RWPE2 (cell line): ENCODE data around the gene MEIS1.

Experiments
- ATAC-seq: fragments of 200-7000 bp; cut with Tn5 transposase; 3 replicates; pipeline ENCODE4 v1.9.1; 2021; ENCODE audit warnings: low read depth
- DNase-seq: peaks from one replicate; pipeline ENCODE4 v3.0.0-alpha.2; 2020; ENCODE audit warnings: low spot score
- H3K27ac ChIP-seq: fragments of 450-650 bp; 2 replicates; pipeline ENCODE4 v1.5.1; 2017; ENCODE audit warnings: mild to moderate bottlenecking; ENCODE audit not compliant: poor library complexity, severe bottlenecking
- H3K27me3 ChIP-seq: fragments of 250-450 bp; sonication (Bioruptor Pico); 2 replicates; pipeline ENCODE4 v1.5.1; 2021; ENCODE audit warnings: mild to moderate bottlenecking, moderate library complexity; ENCODE audit not compliant: insufficient read depth, poor library complexity, severe bottlenecking
- H3K36me3 ChIP-seq: fragments of 250-450 bp; sonication (Bioruptor Pico); 2 replicates; pipeline ENCODE4 v1.5.1; 2020; ENCODE audit warnings: low read depth, mild to moderate bottlenecking, moderate library complexity
- H3K4me1 ChIP-seq: fragments of 250-450 bp; sonication (Bioruptor Pico); 2 replicates; pipeline ENCODE4 v1.5.1; 2021; ENCODE audit warnings: mild to moderate bottlenecking, moderate library complexity; ENCODE audit not compliant: insufficient read depth, poor library complexity, severe bottlenecking
- H3K4me3 ChIP-seq: fragments of 250-450 bp; sonication (Bioruptor Pico); 2 replicates; pipeline ENCODE4 v1.5.1; 2021; ENCODE audit warnings: mild to moderate bottlenecking, moderate library complexity; ENCODE audit not compliant: severe bottlenecking
- H3K9me3 ChIP-seq: fragments of 250-450 bp; sonication (Bioruptor Pico); 2 replicates; pipeline ENCODE4 v1.5.1; 2021; ENCODE audit warnings: mild to moderate bottlenecking, moderate library complexity; ENCODE audit not compliant: severe bottlenecking
- TF ChIP-seq, protein P1 (sequence below): fragments of 450-650 bp; IDR thresholded peaks from one replicate; pipeline ENCODE4 v1.5.1; 2017; ENCODE audit warnings: mild to moderate bottlenecking, moderate library complexity; ENCODE audit not compliant: poor library complexity, severe bottlenecking

MEIS1 gene

DNA sequence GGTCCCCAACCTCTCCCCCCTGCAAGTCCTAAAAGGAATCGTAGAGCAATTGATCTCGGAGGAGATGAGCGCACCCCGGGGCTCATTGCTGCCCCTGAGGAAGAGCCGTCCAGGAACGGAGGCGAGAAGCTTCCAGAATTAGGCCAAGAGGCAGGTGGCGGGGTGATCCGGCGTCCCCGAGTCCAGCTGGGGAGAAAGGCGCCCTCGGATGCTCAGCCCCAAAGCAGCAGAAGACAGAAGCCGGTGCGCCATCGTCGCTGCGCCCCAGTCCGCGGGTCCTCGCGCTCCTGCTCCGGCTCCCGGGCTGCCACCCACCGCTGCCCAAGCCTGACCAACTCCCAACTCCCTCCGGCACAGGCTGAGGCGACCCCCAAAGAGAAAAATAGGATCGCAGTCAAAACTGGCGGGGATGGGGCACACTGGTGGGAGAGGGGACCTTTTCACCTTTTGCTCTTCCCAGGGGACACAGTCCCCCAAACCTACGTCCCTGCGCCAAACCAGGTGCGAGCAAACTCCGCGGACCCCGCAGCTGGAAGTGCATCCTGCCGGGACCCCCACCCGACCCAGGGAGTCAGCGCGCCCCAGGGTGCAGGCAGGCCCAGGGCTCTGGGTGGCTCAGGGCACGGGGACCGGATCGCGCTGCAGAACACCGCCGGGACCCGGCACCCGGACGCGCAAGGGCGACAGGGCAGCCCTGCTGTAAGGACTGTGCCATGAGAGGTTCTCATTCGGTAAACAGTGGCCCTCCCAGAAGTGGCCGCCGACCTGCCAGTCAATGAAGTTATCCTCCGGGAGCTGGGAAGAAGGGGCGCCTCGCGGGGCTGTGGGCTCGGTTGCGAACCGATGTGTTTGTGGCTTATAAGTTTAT lies 8.4 kb upstream of the MEIS1 start:
- no peaks in the 10 kb centered on the region for H3K36me3 ChIP-seq
- peaks cover 7% of the 10 kb centered on the region for H3K4me1 ChIP-seq
- H3K27ac ChIP-seq: no peak overlapping the region
- H3K4me3 ChIP-seq: peak overlapping the region; percentile 30
- ATAC-seq (no peak), DNase-seq (no peak)
- H3K27me3 ChIP-seq: peaks cover 3% of the 10 kb centered on the region
- TF ChIP-seq, protein P1, sequence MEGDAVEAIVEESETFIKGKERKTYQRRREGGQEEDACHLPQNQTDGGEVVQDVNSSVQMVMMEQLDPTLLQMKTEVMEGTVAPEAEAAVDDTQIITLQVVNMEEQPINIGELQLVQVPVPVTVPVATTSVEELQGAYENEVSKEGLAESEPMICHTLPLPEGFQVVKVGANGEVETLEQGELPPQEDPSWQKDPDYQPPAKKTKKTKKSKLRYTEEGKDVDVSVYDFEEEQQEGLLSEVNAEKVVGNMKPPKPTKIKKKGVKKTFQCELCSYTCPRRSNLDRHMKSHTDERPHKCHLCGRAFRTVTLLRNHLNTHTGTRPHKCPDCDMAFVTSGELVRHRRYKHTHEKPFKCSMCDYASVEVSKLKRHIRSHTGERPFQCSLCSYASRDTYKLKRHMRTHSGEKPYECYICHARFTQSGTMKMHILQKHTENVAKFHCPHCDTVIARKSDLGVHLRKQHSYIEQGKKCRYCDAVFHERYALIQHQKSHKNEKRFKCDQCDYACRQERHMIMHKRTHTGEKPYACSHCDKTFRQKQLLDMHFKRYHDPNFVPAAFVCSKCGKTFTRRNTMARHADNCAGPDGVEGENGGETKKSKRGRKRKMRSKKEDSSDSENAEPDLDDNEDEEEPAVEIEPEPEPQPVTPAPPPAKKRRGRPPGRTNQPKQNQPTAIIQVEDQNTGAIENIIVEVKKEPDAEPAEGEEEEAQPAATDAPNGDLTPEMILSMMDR: no peak
- H3K9me3 ChIP-seq: no peaks in the 10 kb centered on the region

DNA sequence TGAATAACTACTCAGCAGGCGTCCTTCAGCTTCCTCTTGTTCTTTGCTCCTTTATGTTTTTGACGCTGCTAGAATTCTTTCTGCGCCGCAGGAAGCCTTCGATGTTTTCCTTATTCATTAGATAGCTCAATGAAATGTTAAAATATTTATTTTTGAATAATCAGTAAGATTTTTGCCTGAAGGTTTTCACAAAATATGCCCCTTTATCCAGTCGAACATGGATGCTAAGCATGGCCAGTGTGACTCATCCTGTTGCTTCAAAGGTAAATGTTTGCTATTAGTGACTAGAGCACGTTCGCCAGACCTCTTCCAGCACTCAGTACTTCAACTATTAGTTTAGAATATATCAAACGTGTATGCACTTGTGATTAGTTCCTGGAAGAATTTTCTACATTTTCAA lies 7.6 kb upstream of the MEIS1 start:
- ATAC-seq (peak; percentile 78), DNase-seq (no peak)
- H3K4me3 ChIP-seq: no peak overlapping the region
- peaks cover 7% of the 10 kb centered on the region for H3K4me1 ChIP-seq
- H3K27ac ChIP-seq: no peak overlapping the region
- TF ChIP-seq, protein P1: no peak
- peaks cover 3% of the 10 kb centered on the region for H3K27me3 ChIP-seq
- H3K9me3 ChIP-seq: no peaks in the 10 kb centered on the region
- no peaks in the 10 kb centered on the region for H3K36me3 ChIP-seq

DNA sequence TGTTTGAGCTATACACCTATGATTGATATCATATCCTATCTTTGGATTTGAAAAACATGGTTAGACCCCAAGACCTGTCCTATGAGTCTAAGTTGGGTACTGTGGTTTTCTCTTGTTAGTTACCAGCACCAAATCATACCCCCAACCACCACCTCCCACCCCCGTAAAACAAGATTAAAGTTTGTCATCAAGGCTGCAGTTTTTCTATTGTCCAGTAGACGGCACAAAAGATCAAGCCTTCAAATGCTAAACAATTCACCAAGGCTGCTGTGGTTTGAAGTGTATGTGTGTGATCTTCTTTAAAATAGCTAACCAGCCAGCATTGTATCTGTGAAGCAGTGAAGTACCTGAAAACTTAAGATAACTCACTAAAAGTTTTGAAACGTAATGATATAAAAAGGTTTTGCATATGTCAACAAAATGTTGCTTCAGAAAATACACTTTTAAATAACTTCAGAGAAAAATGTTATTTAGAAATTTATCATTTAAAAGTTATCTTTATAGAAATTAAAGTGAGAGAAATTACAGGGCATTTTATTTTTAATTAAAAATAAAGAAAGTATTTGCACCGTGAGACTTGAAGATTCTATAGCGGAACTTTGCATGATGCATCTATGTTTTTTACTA lies 5.8 kb upstream of the MEIS1 start:
- TF ChIP-seq, protein P1: peak; percentile 96
- Histone ChIP-seq H3K27ac (no peak overlapping the region), H3K27me3 (peaks cover 3% of the 10 kb centered on the region), H3K4me1 (peaks cover 7% of the 10 kb centered on the region), H3K4me3 (no peak overlapping the region), H3K36me3 (no peaks in the 10 kb centered on the region), H3K9me3 (no peaks in the 10 kb centered on the region)
- DNase-seq (no peak), ATAC-seq (no peak)

DNA sequence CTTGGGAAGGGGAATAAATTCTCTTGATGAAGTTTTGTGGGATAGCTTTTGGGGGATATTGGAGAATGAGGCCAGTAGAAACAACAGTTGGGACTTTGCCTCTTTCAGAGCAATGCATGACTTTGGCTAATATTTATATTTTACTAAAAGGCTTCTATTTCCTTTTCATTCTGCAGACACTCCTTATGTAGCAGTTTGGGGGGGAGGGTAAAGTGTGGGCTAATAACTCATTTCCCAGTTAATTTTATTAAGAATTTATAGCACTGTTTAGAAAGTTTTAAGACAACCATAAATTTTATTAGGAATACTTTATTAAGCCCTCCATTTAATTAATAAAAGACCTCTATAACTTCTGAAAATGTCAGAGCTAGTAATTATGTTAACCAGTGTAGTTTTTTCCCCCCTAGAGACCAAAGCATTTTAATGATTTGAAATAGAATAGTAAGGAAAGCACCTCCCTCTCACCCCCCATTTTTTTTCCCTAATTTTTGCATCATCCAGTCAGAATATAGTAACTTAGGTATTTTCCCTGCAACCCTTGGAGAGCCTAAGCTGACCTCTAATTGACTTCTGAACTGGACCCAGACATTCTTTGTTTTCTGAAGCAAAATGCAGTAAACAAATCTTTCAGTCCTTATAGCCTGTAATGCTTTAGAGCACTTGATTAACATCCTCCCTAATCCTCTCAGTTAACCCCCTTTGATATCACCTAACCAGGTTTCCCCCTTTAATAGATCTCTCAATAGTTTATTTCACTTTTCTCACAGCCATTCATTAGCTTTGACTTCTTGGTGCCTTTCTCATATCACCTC lies 5.0 kb upstream of the MEIS1 start:
- peaks cover 3% of the 10 kb centered on the region for H3K27me3 ChIP-seq
- H3K4me1 ChIP-seq: peaks cover 7% of the 10 kb centered on the region
- H3K4me3 ChIP-seq: no peak overlapping the region
- H3K9me3 ChIP-seq: no peaks in the 10 kb centered on the region
- TF ChIP-seq, protein P1: no peak
- no peak overlapping the region for H3K27ac ChIP-seq
- DNase-seq: no peak
- ATAC-seq: no peak
- no peaks in the 10 kb centered on the region for H3K36me3 ChIP-seq
